ENCODE measurements around the gene CDR2L. TPM values are rescaled to one million over a fixed set of nuclear protein-coding genes. Genes with fewer than 3 reads are reported as not detected.
A peak's percentile ranks its signal among the peaks of the same experiment; 100 is the strongest.
"Not testable (repeated sequence)": the region's sequence is repeated elsewhere in the genome, so short reads cannot be mapped to it uniquely, and the experiment has no call there.

Gene CDR2L
- total RNA-seq, 2 experiments from 2014 or later: 0.31 to 0.40 TPM

DNA sequence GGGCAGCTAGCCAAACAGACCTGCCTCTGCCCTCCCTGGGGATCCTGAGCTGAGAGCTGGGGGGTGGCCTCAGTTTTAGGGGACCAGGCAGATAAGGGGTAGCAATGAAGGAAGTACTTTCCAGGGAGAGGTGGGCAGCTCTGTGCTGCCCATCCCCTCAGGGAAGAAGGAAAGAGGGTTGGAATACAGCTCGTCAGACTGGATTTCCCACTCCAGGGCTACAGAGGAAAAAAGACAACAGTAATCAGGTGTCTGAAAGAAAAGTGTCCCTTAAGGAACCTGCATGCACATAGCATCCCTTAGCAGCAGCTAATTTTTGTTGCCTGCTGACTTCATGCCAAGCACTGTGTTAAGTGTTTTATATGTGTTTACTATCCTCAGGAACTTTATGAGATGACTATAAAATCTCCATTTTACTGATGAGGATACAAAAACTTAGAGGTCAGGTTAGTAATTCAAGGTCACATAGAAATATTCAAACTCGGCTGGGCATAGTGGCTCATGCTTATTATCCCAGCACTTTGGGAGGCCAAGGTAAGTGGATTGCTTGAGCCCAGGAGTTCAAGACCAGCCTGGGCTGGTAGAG lies 21.8 kb downstream of the CDR2L start:
- Mint-ChIP-seq H3K9me3 (no peaks in the 10 kb centered on the region), H3K4me1 (peaks cover 21% of the 10 kb centered on the region), H3K27ac (no peak overlapping the region), H3K4me3 (no peak overlapping the region), H3K36me3 (ENCODE audit: low read depth) (peaks cover 3% of the 10 kb centered on the region), H3K27me3 (peaks cover 2% of the 10 kb centered on the region)
- CTCF ChIA-PET: interaction anchor here (1.1 to 1.7 kb wide), 4 partner anchors 9 to 20 kb away, joined by 3 to 5 read pairs (median 4); no protein-coding TSS in a partner anchor
- no peak for DNase-seq
- POLR2A ChIA-PET: no interaction called here

DNA sequence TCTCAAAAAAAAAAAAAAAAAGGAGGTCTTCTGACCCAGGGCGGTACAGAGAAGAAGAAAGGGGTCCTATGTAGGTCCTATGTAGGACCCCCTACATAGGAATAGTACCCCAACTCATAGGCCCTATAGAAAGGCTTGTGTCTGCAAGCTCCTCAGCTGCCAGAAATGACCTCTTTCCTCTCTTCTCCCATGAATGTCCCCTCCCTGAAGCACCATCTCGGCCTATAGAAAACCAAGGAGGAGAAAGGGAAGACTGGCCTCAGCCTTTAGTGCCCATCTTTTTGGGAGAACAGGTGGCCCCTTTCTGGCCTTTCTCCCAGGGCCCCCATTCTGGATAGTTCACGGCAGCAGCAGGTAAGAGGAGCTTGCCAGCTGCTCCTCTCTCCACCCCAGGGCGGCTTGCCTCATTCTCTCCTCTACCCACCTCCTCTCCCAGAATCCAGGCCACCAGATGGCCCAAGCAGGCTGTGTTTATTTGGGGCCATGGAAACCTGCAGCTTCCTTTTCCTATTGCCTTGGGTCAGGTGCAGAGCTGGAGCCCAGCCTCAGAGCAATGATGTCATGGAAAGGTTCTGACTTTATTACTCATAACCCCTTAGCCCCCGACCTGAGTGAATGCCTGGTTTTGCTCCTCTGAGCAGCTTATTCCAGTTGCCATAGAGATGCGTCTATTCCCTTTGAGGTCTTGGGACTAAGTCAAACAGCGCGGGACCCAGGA lies 23.4 kb downstream of the CDR2L start:
- ChIA-PET CTCF (interaction anchor here (0.6 to 3.5 kb wide), 8 partner anchors 7 to 1257 kb away, joined by 3 to 27 read pairs (median 4); partner anchors contain the start of genes CDR2L and MIF4GD), POLR2A (interaction anchor here (0.7 to 1.1 kb wide), 2 partner anchors 120 to 191 kb away, joined by 5 to 7 read pairs; partner anchors contain the start of gene NT5C)
- Mint-ChIP-seq H3K27me3 (peaks cover 2% of the 10 kb centered on the region), H3K27ac (peak overlapping the region; percentile 46), H3K4me3 (peak overlapping the region; percentile 36), H3K4me1 (peaks cover 30% of the 10 kb centered on the region), H3K36me3 (ENCODE audit: low read depth) (peaks cover 7% of the 10 kb centered on the region), H3K9me3 (no peaks in the 10 kb centered on the region)
- no peak for DNase-seq

DNA sequence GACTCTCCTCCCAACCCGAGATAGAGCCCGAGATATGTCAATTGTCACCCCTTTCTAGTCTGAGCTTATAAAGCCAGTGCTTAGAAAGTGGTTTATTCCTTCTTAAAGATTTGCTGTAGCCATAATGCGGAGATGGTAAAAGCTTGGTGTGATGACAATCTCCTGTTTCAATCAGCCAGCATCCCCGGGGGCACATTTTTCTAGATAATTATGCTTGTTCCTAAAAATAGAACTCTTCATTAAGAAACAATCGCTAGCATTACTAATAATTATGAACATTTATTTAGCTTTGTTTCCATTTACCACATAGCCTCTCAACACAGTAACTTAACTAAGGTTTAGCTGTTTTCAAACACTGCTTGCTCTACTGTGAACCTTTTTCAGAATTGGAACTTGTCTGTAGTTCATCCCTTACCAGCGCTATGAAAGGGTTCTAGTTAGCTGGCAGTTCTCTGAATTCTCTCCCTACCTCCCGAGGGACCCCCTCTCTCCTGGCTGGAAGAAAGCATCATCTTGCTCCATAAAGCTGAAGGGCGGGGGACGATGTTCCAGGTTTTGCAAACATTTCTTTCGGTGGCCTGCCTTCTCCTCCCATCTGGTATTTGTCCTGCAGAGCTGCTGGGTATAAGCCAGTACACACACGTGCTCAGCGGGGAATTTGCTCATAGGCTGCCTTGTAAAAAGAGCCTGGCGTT lies 24.1 kb downstream of the CDR2L start:
- no peaks in the 10 kb centered on the region for H3K27me3 Mint-ChIP-seq
- ChIA-PET CTCF (interaction anchor here (0.5 to 3.5 kb wide), 15 partner anchors 8 to 259 kb away, joined by 3 to 27 read pairs (median 5); partner anchors contain the start of genes CDR2L and MIF4GD), POLR2A (interaction anchor here (0.7 to 1.1 kb wide), 2 partner anchors 120 to 190 kb away, joined by 5 to 7 read pairs; partner anchors contain the start of gene NT5C)
- peak overlapping the region; percentile 97 for H3K4me3 Mint-ChIP-seq
- H3K9me3 Mint-ChIP-seq: no peaks in the 10 kb centered on the region
- H3K27ac Mint-ChIP-seq: peak overlapping the region; percentile 95
- no peak for DNase-seq
- H3K4me1 Mint-ChIP-seq: peaks cover 30% of the 10 kb centered on the region
- H3K36me3 Mint-ChIP-seq (ENCODE audit: low read depth): peaks cover 10% of the 10 kb centered on the region

GRCh38 chr17:75012096-75012345 lies 24.6 kb downstream of the CDR2L start:
- Mint-ChIP-seq H3K9me3 (no peaks in the 10 kb centered on the region), H3K36me3 (ENCODE audit: low read depth) (peaks cover 15% of the 10 kb centered on the region), H3K4me1 (peaks cover 32% of the 10 kb centered on the region), H3K4me3 (peak overlapping the region; percentile 97), H3K27ac (peak overlapping the region; percentile 95), H3K27me3 (no peaks in the 10 kb centered on the region)
- POLR2A ChIA-PET: interaction anchor here (1.1 kb wide), 1 partner anchor 189 kb away, joined by 7 read pairs; no protein-coding TSS in a partner anchor
- no peak for DNase-seq
- CTCF ChIA-PET: interaction anchor here (0.5 to 3.5 kb wide), 21 partner anchors 8 to 259 kb away, joined by 3 to 27 read pairs (median 5); partner anchors contain the start of genes CDR2L, MIF4GD, OTOP2 and USH1G

- CTCF ChIA-PET: interaction anchor here (0.5 to 3.5 kb wide), 30 partner anchors 7 to 285 kb away, joined by 3 to 27 read pairs (median 4); partner anchors contain the start of genes CDR2L, MIF4GD, OTOP2 and USH1G
- POLR2A ChIA-PET: interaction anchor here (0.6 to 1.2 kb wide), 4 partner anchors 25 to 139 kb away, joined by 3 to 8 read pairs (median 5); partner anchors contain the start of genes CDR2L and FDXR
- DNase-seq: peak; percentile 83
- Mint-ChIP-seq H3K4me1 (peaks cover 32% of the 10 kb centered on the region), H3K27me3 (no peaks in the 10 kb centered on the region), H3K27ac (peak within 1 kb of the TSS; percentile 95), H3K36me3 (ENCODE audit: low read depth) (peaks cover 15% of the 10 kb centered on the region), H3K4me3 (peak within 1 kb of the TSS; percentile 97), H3K9me3 (no peaks in the 10 kb centered on the region)
Observed at GRCh38 chr17:75012346-75013091, 25.1 kb downstream of the CDR2L start, which contains the start of gene MRPL58. TSS of gene MRPL58 (plus strand) at chr17:75012670. CDS start at chr17:75012687, 17 bp downstream.

DNA sequence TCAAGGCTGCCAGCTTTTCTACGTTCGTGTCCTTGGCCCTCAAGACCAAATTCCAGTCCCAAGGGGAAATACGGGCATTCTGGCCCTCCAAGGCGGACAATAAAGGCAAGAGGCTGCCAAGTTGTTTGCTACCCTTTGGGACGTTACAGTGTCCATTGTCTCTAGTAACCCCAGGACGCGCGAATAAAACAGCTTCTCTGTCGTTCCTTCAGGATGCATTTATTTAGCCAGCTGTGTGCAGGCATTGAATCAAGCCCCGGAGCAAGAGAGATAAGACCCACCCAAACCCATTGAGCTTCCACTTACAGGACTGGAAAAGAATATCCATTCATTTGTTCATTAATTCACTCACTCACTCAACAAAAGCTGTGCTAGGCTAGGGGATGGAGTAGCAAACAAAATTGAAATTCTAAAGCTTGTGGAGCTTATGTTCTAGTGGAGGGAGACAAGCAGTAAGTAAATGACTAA lies 25.7 kb downstream of the CDR2L start:
- H3K4me3 Mint-ChIP-seq: peak overlapping the region; percentile 97
- ChIA-PET POLR2A (interaction anchor here (0.6 to 1.2 kb wide), 4 partner anchors 25 to 140 kb away, joined by 3 to 8 read pairs (median 5); partner anchors contain the start of genes CDR2L and FDXR), CTCF (interaction anchor here (0.6 to 3.5 kb wide), 23 partner anchors 12 to 285 kb away, joined by 3 to 27 read pairs (median 4); partner anchors contain the start of genes CDR2L, OTOP2 and USH1G)
- H3K27ac Mint-ChIP-seq: peak overlapping the region; percentile 95
- DNase-seq: no peak
- H3K4me1 Mint-ChIP-seq: peaks cover 32% of the 10 kb centered on the region
- H3K9me3 Mint-ChIP-seq: no peaks in the 10 kb centered on the region
- peaks cover 15% of the 10 kb centered on the region for H3K36me3 Mint-ChIP-seq (ENCODE audit: low read depth)
- no peaks in the 10 kb centered on the region for H3K27me3 Mint-ChIP-seq

DNA sequence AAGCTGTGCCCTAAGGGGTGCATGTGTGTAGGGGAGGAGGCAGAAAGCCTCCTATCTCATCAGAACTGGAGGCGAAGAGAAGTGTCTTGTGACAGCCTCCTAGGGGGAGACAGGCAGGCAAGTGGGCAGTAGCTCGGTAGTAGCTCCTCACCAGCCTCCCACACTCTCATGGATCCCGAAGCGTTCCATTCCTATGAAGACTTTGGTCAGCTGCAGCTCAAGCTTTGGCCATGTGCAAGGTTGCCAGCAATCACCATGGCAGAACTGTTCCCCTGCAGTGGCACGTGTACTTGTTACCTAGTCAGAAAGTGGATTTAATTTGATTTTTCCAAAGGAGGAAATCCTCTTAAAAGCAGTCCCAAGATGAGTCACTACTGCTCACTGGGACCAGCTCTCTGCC lies 31.7 kb downstream of the CDR2L start:
- Mint-ChIP-seq H3K4me3 (no peak overlapping the region), H3K9me3 (peaks cover 4% of the 10 kb centered on the region), H3K27ac (no peak overlapping the region), H3K36me3 (ENCODE audit: low read depth) (peaks cover 49% of the 10 kb centered on the region), H3K4me1 (peaks cover 24% of the 10 kb centered on the region), H3K27me3 (no peaks in the 10 kb centered on the region)
- ChIA-PET POLR2A (no interaction called here), CTCF (interaction anchor here (0.6 to 1.9 kb wide), 6 partner anchors 7 to 230 kb away, joined by 3 to 5 read pairs (median 3); no protein-coding TSS in a partner anchor)
- no peak for DNase-seq

- Mint-ChIP-seq H3K27me3 (no peaks in the 10 kb centered on the region), H3K4me3 (no peak overlapping the region), H3K36me3 (ENCODE audit: low read depth) (peaks cover 53% of the 10 kb centered on the region), H3K4me1 (peaks cover 27% of the 10 kb centered on the region), H3K9me3 (peaks cover 6% of the 10 kb centered on the region), H3K27ac (no peak overlapping the region)
- ChIA-PET POLR2A (no interaction called here), CTCF (interaction anchor here (0.6 to 1.1 kb wide), 2 partner anchors 8 to 229 kb away, joined by 3 read pairs; no protein-coding TSS in a partner anchor)
- DNase-seq: no peak
Observed at GRCh38 chr17:75019710-75020109, 32.3 kb downstream of the CDR2L start.

DNA sequence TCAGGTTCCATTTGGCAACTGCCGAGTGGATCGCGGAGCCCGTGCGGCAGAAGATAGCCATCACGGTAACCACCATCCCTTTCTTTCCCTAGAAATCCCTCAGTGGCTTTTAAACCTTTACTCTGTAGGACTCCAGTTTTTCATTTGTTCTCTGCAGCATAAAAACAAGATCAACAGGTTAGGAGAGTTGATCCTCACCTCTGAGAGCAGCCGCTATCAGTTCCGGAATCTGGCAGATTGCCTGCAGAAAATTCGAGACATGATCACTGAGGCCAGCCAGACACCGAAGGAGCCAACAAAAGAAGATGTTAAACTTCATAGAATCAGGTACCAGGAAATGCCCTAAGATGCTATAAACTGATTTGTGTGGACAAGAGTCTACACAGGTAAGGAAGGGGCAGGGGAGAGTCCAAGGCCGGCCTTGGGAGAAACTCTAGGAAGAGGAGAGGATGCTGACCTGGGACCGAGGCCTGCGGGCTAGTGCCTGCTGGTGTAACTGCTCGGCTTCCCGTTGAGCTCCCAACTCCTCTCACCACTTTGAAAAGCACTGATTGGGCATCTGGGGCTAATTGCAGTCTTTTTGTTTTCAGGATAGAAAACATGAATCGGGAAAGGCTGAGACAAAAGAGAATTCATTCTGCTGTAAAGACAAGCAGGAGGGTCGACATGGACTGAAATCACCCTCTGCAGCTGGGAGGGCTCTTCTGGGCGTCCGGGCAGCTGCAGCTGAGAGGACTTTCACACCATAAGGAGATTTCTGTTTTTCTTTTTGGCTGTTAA lies 33.1 kb downstream of the CDR2L start:
- no peak overlapping the region for H3K27ac Mint-ChIP-seq
- ChIA-PET CTCF (no interaction called here), POLR2A (no interaction called here)
- peaks cover 29% of the 10 kb centered on the region for H3K4me1 Mint-ChIP-seq
- no peak overlapping the region for H3K4me3 Mint-ChIP-seq
- no peaks in the 10 kb centered on the region for H3K27me3 Mint-ChIP-seq
- no peak for DNase-seq
- peaks cover 55% of the 10 kb centered on the region for H3K36me3 Mint-ChIP-seq (ENCODE audit: low read depth)
- peaks cover 13% of the 10 kb centered on the region for H3K9me3 Mint-ChIP-seq

DNA sequence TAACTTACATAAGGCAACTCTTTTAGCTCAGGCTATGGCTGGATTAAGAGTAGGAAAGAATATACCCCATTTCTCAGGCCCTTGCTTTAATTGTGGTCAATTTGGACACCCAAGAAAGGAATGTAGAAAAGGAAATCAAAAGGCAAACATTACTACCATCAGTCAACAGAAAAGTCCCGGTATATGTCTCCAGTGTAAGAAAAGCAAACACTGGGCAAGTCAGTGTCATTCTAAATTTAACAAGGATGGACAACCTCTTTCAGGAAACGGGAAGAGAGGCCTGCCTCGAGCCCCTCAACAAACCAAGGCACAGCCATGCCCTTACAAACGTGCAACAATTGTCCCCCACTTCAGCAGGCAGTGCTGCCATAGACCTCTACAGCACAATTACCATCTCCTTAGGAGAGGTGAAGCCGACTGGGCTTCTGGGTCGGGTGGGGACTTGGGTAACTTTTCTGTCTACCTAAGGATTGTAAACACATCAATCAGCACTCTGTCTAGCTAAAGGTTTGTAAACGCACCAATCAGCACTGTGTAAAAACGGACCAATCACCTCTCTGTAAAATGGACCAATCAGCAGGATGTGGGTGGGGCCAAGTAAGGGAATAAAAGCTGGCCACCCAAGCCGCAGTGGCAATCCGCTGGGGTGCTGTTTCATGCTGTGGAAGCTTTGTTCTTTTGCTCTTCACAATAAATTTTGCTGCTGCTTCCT lies 37.4 kb downstream of the CDR2L start:
- DNase-seq: peak; percentile 53
- H3K27ac Mint-ChIP-seq: peak overlapping the region; percentile 31
- H3K36me3 Mint-ChIP-seq (ENCODE audit: low read depth): peaks cover 50% of the 10 kb centered on the region
- POLR2A ChIA-PET: no interaction called here
- CTCF ChIA-PET: interaction anchor here (0.9 to 2.7 kb wide), 4 partner anchors 12 to 246 kb away, joined by 3 to 17 read pairs (median 4); partner anchors contain the start of genes MIF4GD and MRPL58
- peaks cover 30% of the 10 kb centered on the region for H3K4me1 Mint-ChIP-seq
- peak overlapping the region; percentile 33 for H3K4me3 Mint-ChIP-seq
- H3K9me3 Mint-ChIP-seq: peaks cover 24% of the 10 kb centered on the region
- peaks cover 9% of the 10 kb centered on the region for H3K27me3 Mint-ChIP-seq

DNA sequence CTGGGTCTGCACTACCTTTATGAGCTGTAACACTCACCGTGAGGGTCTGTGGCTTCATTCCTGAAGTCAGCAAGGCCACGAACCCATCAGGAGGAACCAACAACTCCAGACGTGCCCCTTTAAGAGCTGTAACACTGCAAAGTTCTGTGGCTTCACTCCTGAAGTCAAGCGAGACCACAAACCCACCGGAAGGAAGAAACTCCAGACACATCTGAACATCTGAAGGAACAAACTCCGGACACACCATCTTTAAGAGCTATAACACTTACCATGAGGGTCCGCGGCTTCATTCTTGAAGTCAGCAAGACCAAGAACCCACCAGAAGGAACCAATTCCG lies 37.9 kb downstream of the CDR2L start:
- POLR2A ChIA-PET, H3K27ac Mint-ChIP-seq: not testable (repeated sequence)
- Mint-ChIP-seq H3K27me3 (peaks cover 10% of the 10 kb centered on the region), H3K9me3 (peaks cover 28% of the 10 kb centered on the region), H3K4me3 (peak overlapping the region; percentile 33), H3K36me3 (ENCODE audit: low read depth) (peaks cover 49% of the 10 kb centered on the region), H3K4me1 (peaks cover 30% of the 10 kb centered on the region)
- DNase-seq: peak; percentile 44
- CTCF ChIA-PET: interaction anchor here (1.5 to 2.7 kb wide), 2 partner anchors 13 to 89 kb away, joined by 3 to 17 read pairs; partner anchors contain the start of gene MRPL58
